NCI-H2227 (cell line): Measurements from ENCODE around the gene P2RY2.

Experiments used
- DNase-seq: peaks from one replicate; lab custom pipeline; 2025; ENCODE audit not compliant: unreplicated experiment; lab: John Stamatoyannopoulos, UW

P2RY2 gene

DNA sequence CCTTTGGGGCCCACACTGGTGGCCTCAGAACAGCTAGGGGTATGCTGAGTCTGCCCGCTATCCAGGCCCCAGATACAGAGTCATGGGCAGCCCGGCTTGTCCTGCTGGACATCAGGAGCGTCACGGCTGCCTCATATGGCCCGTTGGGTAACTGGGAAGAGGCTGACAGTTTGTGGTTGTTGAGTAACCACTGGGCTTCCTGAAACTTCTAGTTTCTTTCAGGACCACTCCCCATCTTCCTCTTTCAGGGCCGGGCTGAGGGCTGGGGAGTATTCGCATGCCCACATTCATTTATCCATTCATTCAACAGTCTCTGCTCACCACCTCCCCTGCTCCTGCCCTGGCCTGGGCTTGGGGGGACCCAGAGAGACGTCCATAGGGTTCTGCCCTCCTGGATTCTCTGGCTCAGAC lies 13.4 kb upstream of the P2RY2 start:
- DNase-seq, result no peak

DNA sequence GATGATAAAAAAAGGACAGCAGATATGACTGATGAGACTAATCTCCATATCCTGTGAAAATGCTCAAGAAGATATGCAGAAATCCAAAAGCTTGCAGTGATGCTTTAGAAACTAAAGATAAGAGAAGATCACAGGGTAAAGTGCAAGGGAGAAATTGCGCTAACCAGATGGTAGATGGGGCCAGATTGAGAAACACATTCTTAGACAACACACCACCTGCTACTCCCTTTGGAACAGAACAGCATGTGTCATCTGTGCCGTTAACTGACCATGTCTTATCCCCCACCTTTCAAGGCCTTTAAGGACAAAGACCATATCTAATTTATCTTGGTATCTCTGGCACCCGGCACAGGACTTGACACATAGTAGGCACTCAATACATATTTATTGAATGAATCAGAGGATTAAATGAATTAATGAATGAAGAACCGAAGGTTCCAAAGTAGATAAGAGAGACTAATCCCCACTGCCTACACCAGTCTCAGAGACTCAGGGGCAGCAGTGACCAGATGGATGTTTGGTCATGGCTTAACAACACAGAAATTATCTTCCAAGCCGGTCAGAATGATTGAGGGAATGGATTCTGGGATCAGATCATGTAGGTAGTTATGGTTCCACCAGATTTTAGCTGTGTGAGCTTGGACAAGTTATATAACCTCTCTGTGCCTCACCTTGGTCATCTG lies 12.3 kb upstream of the P2RY2 start:
- DNase-seq, result no peak

DNA sequence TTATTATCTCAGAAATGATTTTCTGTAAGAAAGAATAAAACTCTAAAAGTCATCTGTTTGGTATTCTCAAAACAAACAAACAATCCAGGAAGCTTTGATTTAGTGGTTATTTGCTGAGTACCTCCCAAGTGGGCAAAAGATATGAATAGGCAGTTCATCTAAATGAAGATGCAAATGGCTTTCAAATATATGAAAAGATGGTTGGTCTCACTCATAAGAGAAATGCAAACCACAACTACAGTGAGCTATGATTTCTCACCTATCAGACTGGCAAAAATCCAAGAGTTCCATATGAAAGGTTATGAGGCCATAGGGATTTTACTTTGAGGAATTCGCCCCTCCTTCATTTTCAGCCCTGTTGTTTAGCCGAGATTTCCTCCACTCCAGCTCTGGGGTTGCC lies 11.3 kb upstream of the P2RY2 start:
- peak; percentile 24 for DNase-seq

DNA sequence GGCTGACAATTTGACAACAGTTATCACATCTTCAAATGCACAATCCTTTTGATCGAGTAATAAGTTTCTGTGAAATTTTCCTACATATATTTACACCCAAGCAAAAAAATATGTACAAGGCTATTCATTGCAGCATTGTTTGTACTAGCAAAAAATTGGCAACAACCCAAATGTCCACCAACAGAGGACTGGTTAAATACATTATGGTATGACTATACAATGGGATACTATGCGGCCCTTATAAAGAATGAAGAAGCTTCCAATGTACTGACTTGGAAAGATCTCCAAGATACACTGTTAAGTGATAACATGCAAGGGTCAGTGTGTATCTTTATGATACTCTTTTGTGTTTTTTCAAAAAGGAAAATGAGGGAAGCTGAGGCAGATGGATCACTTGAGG lies 8.2 kb upstream of the P2RY2 start:
- DNase-seq, result no peak

DNA sequence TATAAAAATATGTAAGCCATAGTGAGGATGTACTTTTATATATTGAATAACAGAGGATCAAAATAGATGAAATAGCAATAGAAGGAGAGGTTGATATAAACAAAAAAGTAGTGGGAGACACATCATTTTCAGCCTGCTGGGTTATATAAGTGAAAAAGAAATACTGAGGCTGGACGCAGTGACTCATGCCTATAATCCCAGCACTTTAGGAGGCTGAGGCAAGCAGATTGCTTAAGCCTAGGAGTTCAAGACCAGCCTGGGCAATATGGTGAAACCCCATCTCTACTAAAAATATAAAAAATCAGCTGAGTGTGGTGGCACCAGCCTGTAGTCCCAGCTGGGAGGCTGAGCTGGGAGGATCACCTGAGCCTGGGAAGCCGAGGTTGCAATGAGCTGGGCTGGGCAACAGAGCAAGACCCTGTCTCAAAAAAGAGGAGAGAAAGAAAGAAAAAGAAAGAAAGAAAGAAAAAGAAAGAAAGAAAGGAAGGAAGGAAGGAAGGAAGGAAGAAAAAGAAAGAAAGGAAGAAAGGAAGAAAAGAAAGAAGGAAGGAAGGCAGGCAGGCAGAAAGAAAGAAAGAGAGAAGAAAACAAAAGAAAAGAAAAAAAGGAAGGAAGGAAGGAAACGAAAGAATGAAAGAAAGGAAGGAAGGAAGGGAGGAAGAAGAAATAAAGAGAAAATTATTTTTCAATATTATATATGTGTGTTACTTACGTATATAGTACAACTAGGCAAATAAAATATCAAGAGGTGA lies 7.0 kb upstream of the P2RY2 start:
- no peak for DNase-seq

DNA sequence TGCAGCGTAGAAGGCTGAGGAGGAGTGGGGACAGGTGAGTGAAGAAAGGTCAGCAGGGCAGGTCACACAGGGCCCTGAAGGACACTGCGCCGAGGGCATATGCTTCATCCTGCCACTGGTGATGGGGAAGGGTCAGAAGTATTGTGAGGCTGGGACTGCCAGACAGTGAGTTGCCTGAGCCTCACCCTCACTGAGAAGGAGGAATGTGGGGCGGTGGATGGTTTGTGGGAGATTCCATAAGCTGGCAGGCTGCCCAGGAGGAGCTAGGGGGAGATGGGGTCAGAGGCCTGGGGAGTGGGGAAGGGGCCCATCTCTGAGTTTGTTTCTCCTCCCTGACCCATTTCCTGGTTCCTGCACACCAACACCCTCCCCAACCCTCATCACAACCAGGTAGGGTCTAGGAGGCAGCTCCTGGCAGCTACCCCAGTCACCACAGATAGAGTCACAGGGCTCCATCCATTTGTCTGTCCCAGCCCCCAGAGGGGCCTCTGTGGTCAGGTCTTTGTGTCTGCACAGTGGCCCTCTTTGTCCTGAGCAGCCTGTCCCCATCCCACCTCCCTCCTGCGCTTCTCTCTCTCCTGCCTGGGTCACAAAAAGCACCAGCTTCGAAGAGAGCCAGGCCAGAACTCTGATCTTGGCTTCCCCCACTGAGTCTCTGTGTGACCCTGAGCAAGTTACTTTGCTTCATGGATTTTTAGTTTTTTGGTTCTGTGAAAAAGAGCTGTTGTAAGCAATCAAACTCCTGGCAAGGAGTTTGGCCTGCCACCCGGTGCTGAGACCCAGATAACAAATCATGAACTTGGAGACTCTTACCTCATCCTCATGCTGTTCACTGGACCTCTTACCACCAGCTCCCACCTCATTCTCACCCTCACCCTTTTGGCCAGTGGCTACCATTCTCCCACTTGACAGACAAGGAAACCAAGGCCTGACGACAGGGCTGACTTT lies 4.6 kb upstream of the P2RY2 start:
- DNase-seq, result no peak

DNA sequence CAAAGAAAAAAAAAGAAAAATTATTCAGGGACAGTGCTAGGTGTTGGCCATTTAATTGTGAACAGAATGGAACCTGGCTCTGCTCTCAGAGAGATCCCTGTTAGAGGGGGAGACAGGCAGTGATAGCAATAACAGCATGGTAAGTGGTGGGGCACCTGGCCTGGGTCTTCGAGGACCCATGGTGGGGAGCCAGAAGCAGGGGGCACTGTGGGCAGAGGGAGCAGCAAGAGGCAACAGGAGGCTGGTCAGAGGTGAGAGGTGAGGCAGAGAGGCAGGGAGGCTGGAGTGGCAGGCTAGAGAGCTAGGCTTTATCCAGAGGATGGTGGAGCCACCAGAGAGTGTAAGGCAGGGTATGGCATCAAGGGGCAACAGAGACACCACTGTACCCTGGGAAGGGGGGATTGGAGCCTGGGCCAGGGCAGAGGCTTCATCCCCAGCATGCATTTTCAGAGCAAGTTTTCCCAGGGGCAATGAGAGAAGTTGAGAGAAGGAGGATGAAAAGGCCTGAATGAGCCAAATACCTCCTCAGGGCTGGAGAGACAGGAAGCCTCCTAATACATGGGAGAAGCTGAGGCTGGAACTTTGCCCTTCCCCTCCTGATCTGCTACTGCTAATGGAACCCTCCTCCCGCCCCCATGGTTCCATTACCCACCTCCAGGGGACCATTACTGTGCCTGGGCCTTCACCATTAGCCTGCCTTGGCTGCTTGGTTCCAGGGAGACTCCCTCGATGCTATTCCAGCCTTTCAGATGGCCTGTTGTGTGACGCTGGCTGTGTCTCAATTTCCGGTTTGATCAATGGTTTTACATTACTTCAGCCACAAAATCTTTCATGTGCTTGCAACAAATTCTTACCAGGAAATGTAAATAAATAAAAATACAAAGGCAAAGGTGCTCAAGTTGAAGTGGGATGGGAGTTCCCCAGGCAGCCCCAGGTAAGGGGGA lies 2.6 kb upstream of the P2RY2 start:
- no peak for DNase-seq

DNA sequence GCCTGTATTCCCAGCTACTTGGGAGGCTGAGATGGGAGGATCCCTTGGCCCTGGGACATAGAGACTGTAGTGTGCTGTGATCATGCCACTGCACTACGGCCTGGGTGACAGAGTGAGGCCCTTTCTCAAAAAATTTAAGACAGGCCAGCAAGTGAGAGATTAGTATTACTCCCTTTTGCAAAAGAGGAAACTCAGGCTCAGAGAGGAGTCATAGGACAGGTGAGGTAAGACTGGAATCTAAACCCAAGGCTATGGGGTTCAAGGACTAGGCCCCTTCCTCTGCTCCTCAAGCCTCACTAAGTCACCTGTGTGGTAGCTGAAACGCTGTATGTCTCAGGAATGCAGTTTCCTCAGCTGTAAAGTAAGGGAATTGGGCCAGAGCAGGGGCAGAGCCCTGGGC lies 1.6 kb upstream of the P2RY2 start:
- DNase-seq, result no peak

DNA sequence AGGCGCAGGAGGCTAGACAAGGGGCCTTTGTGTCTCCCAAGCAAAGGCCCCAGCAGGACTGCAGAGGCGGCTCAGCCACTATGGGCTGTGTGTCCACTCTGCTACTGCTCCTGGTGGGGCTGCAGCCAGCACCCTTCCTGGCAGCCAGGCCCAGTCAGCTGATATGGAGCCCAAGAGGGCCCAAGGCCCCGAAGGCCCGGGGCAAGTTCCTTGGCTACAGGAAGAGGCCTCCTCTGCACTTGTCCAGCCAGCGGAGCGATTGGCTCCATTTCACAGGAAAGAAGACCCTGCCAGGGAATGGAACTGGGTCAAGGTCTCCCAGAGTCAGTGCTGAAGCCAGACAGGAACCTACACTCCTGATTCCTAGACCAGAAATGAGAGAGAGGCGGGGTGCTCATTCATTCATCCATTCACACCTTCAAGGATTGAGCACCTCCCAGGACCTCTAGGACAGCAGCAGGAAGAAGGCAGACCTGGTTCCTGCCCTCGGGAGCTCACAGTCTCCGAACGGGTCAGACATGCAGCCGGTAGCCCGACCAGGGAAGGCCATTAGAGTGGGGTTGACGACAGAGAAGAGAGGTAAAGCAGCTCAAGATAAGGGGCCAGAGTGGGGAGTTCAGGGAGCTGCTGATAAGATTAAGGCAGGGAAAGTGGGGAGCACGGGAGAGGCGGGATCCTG lies 811 bp upstream of the P2RY2 start:
- DNase-seq, result no peak

DNA sequence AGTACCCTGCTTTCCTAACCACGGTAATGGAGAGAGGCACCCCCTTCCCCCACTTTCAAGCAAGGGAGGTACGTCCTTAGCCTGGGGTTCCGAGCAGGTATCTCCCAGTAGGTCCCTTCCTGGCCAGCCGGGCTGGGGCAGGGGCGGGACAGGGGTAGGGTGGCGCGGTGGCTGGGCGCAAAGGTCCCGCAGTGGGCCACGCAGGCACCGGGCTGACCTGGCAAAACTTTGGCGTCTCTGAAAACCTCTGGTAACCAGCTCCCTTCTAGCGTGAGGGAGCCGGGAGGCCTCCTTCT lies 323 bp upstream of the P2RY2 start:
- DNase-seq, result no peak

DNA sequence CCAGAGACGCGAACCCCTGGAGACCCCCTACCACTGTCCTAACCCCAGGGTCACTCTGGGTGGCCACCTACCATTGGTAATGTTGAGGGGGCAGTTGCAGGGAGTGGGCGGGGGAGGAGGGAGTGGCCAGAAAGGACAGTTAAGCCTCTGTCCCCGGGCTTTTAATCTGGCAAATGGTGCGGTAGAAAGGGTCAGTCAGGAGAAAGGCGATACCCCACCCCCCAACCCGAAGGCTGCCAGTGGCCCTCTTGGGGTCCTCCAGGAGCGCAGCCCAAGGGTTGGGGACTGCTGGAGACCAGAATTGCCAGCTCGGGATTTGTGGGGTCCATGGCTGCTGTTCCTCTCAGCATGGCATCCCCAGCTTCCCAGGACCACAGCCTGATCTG lies 742 bp downstream of the P2RY2 start:
- DNase-seq, result no peak

DNA sequence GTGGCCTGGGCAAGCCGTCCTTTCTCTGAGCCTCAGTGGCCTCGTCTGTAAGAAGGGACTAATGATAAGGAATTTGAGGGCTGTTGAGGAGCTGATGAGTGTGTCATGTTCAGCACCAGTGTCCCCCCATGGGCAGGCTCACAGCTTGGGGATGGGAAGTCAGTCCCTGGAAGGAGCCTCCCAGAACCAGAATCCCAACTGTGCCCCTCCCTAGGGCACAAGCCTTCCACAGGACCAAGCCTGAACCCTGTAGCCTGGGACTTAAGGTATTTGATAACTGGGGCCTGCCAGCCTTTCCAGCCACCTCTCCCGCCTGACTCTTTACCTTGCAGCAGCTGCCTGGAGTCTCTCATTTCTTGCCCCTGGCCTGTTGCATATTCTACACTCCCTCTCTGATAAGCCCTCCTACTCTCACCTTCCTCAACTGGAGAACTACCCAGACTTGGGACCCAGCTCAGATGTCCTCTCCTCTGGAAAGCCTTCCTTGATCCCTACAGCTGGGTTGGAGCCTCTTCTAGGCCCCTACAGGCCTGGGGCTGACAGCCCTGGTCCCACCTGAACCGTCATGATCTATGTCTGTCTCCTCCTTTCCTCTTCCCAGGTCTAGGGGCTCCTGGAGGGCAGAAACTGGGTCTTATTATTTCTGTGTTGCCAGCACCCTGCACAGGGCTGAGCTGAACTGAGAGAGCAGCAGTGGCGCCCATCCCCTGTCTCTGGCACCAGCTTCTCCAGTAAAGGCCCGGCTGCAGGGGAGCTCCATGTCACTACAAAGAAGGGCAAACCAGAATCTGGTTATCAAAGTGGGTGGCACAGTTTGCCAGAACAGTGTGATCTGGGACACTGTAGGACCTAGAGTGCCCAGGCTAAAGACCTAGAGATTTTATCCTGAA lies 1.6 kb downstream of the P2RY2 start:
- no peak for DNase-seq

DNA sequence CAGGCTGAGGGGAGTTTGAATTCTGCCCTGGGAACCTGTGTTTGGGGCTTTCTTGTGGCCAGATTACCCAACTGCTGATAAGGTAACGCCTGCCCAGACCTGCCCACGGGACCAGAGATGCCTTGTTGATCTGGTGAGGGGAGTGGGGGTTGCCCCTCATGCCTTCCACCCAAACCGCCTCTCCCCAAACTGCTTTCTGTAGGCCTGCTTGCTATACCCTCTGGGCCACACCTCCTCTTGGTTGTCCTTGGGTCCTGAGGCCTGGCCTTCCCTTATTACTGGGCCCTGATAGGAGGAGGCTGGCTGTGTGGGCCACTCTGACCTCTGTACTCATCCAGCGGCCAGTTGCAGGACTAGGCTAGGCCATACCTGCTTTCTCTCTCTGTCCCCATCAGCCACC lies 3.4 kb downstream of the P2RY2 start:
- DNase-seq, result no peak

DNA sequence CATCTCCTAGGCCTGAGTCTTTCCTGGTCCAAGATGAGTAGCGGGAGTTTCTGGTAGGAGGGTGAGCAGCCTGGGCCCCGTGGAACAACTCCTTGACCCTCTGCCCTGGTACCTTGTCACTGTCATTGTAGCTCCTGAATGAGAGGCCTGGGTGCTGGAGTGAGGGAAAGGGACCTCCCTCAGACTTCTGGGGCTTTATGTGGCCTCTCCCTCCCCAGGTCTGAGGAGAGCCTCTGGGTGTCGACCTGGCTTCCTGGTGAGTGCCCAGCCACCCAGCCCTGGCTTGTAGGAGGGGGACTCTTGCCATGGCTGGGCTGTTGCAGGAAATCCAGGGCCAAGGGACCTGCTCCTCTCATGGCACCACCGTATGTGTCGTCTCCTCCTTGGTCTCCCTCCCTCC lies 3.9 kb downstream of the P2RY2 start:
- no peak for DNase-seq

DNA sequence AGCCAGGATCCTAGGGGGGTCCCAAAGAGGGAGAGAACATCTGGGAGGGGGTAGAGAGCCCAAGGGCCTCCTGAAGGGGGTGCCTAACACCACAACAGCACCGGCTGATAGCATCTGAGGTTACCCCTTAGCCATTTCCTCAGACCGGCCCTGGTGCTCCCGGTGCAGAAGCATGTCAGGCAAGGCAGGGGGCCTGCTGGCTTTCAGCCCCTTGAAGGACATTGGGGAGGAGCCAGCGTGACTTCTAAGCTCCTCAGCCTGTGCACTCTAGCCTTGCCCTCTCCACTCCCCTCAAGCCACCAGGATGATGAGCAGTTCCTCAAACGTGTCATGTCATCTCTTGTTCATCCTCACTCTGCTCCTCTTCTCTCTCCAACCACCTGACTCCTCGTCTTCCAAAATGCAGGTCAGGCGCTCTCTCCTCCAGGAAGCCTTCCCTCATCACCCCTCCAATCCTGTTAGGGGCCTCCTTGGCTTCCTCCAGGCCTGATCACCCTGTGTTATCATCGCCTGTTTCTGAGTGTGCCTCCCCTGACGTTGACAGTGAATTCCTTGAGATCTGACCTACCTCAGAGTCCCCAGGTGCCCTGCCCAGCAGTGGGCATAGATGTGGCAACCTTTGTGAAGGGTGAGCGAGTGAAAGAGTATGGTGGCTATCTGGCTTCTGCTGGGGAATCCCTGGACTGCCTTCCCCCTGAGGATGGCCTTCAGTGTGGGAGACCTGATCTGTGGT lies 6.1 kb downstream of the P2RY2 start:
- no peak for DNase-seq

DNA sequence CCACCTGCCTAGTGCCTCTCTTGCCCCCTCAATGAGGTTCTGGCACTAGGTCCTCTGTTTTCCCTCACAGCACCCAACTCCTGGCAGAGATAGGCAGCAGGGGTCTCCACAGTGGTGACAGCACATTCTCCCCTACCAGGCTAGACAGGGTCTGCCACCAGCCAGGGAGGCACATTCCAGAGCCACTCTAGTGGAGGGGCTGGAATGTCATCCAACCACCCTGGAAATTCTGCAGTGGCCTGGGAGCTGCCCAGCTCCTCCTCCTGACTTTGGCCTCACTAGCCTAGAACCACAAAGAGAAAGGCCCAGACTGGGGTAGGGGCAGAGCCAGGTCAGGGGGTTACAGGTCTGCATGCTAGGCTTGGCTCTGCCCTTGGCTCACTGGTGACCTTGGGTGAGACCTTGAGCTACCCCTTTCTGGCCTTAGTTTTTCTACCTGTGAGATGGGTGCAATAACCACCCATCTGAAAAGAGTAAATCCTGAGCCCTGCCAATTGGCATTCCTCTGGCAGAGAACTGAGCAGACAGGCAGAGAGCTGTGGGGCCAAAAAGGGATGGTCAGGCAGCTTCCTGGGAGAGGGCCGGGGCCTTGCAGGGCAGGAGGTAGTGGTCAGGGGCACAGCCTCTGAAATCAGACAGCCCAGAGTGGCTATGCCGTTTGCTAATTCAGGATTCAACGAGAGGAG lies 7.1 kb downstream of the P2RY2 start:
- no peak for DNase-seq

DNA sequence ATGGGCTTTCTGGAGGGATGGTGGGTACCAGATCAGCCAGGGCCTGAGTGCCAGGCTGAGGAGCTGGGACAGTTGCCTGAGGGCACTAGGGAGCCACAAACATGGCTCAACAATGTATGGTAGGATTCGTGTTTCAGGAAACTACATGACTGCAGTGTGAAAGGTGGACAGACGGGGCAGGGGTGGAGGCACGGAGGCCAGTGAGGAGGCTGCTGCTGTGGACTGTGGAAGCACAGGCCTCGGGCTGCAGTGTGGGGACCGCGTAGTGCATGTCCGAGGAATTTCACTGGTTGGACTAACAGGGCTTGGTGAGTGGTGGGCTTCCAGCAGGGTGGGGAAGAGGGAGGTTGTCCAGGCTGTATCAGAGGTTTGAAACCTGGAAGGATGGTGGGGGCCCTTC lies 7.8 kb downstream of the P2RY2 start:
- no peak for DNase-seq
